MM.1S (cell line): Measurements from ENCODE around the gene SLCO2B1.

Experiments
- DNase-seq: peaks from one replicate; pipeline ENCODE4 v3.0.0-alpha.2; 2015
- H2AFZ ChIP-seq: fragments of 300-600 bp; sonication (generic); 2 replicates; pipeline ENCODE4 v1.6.0; 2016; ENCODE audit warnings: antibody characterized with exemption, low read length
- H3F3A ChIP-seq: fragments of 300-600 bp; sonication (generic); 2 replicates; pipeline ENCODE4 v1.6.1; 2016; ENCODE audit warnings: mild to moderate bottlenecking, antibody characterized with exemption, low read length, moderate library complexity, mixed read lengths; ENCODE audit not compliant: insufficient read depth
- H3K27ac ChIP-seq: fragments of 300-600 bp; sonication (generic); 2 replicates; pipeline ENCODE4 v1.5.1; 2016; ENCODE audit warnings: mild to moderate bottlenecking, low read length
- H3K27me3 ChIP-seq: fragments of 300-600 bp; sonication (generic); replicated peaks from 2 replicates; pipeline ENCODE4 v1.6.0; 2016; ENCODE audit warnings: low read length; ENCODE audit not compliant: insufficient read depth
- H3K36me3 ChIP-seq: fragments of 300-600 bp; sonication (generic); replicated peaks from 2 replicates; pipeline ENCODE4 v1.6.1; 2016; ENCODE audit warnings: mild to moderate bottlenecking, low read length, mixed read lengths; ENCODE audit not compliant: insufficient read depth
- H3K4me1 ChIP-seq: fragments of 300-600 bp; sonication (generic); 2 replicates; pipeline ENCODE4 v1.6.1; 2016; ENCODE audit warnings: low read length, mixed read lengths
- H3K4me2 ChIP-seq: fragments of 300-600 bp; sonication (generic); 2 replicates; pipeline ENCODE4 v1.6.0; 2016; ENCODE audit warnings: low read depth, low read length
- H3K4me3 ChIP-seq: fragments of 300-600 bp; sonication (generic); 2 replicates; pipeline ENCODE4 v1.5.1; 2016; ENCODE audit warnings: low read length, mixed read lengths
- H3K79me2 ChIP-seq: fragments of 300-600 bp; sonication (generic); 2 replicates; pipeline ENCODE4 v1.6.1; 2016; ENCODE audit warnings: mixed run types, low read length, mixed read lengths
- H3K9ac ChIP-seq: fragments of 300-600 bp; sonication (generic); 2 replicates; pipeline ENCODE4 v1.6.1; 2016; ENCODE audit warnings: low read length, mixed read lengths
- H3K9me2 ChIP-seq: fragments of 300-600 bp; sonication (generic); replicated peaks from 2 replicates; pipeline ENCODE4 v1.6.1; 2016; ENCODE audit warnings: mild to moderate bottlenecking, low read length, mixed read lengths; ENCODE audit not compliant: insufficient read depth
- H3K9me3 ChIP-seq: fragments of 300-600 bp; sonication (generic); replicated peaks from 2 replicates; pipeline ENCODE4 v1.6.1; 2016; ENCODE audit warnings: mild to moderate bottlenecking, low read length, mixed read lengths; ENCODE audit not compliant: insufficient read depth
- H4K20me1 ChIP-seq: fragments of 300-600 bp; sonication (generic); 2 replicates; pipeline ENCODE4 v1.6.1; 2016; ENCODE audit warnings: mild to moderate bottlenecking, low read length, moderate library complexity, mixed read lengths; ENCODE audit not compliant: insufficient read depth
- EZH2 ChIP-seq: fragments of 300-600 bp; sonication (generic); optimal IDR thresholded peaks from 2 replicates; pipeline ENCODE3; 2017; ENCODE audit warnings: low read depth, mild to moderate bottlenecking, antibody characterized with exemption, low read length, mixed read lengths
- EZH2phosphoT487 ChIP-seq: fragments of 300-600 bp; sonication (generic); IDR thresholded peaks from 2 replicates; pipeline ENCODE4 v1.6.1; 2018; ENCODE audit warnings: antibody characterized with exemption, low read length
- TF ChIP-seq, protein P1 (sequence below): fragments of 300-600 bp; sonication (generic); IDR thresholded peaks from 2 replicates; pipeline ENCODE4 v1.5.1; 2016; ENCODE audit warnings: antibody characterized with exemption, low read length, mixed read lengths

Gene SLCO2B1

DNA sequence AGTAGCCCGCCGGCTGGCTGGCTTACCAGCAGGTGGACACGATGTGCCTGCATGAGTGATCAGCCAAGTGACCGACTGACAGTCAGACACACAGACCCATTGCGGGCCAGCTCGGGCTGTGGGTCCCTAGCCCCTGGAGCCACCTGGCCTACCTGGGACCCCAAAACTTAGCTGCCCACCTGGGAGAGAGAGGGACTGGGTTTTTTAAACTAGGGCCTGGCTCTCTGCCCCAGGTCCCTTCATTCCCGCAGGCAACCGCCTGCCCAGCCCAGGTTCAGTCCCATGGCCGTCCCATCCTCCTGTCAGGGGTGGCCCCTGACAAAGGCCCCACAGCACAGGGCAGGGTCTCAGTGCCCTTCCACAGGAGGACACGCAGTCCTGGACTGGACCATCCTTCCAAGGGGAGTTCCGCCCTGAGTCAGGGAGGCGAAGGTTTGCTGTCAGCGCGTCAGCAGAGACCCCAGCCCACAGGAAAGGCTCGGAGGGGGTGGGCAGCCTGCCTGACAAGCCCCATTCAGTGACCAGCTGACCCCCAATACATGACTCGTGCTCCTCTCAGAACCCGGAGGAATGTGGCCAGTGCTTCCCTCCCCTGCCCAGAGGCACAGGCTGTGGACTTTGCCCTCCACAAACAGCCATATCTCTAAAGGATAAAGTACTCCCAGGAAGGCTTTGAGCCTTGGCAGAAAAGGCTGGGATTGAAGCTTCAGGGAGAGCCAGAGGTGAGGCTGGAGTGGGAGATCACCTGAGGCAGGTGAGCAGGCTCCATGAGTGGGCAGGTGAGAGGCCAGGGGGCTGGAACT lies 8.4 kb downstream of the SLCO2B1 start:
- DNase-seq = no peak
- no peak overlapping the region for H3K4me2 ChIP-seq
- H3K27ac ChIP-seq = no peak overlapping the region
- H2AFZ ChIP-seq = no peak overlapping the region
- H3K4me1 ChIP-seq = no peaks in the 10 kb centered on the region
- H4K20me1 ChIP-seq = no peaks in the 10 kb centered on the region
- no peaks in the 10 kb centered on the region for H3K79me2 ChIP-seq
- H3K9me2 ChIP-seq = no peaks in the 10 kb centered on the region
- H3K4me3 ChIP-seq = no peak overlapping the region
- no peaks in the 10 kb centered on the region for H3K9me3 ChIP-seq
- H3K27me3 ChIP-seq = no peaks in the 10 kb centered on the region
- TF ChIP-seq EZH2 (no peak), EZH2phosphoT487 (no peak)
- TF ChIP-seq, protein P1, sequence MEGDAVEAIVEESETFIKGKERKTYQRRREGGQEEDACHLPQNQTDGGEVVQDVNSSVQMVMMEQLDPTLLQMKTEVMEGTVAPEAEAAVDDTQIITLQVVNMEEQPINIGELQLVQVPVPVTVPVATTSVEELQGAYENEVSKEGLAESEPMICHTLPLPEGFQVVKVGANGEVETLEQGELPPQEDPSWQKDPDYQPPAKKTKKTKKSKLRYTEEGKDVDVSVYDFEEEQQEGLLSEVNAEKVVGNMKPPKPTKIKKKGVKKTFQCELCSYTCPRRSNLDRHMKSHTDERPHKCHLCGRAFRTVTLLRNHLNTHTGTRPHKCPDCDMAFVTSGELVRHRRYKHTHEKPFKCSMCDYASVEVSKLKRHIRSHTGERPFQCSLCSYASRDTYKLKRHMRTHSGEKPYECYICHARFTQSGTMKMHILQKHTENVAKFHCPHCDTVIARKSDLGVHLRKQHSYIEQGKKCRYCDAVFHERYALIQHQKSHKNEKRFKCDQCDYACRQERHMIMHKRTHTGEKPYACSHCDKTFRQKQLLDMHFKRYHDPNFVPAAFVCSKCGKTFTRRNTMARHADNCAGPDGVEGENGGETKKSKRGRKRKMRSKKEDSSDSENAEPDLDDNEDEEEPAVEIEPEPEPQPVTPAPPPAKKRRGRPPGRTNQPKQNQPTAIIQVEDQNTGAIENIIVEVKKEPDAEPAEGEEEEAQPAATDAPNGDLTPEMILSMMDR = no peak
- H3F3A ChIP-seq = no peaks in the 10 kb centered on the region
- no peak overlapping the region for H3K9ac ChIP-seq
- H3K36me3 ChIP-seq = no peaks in the 10 kb centered on the region

DNA sequence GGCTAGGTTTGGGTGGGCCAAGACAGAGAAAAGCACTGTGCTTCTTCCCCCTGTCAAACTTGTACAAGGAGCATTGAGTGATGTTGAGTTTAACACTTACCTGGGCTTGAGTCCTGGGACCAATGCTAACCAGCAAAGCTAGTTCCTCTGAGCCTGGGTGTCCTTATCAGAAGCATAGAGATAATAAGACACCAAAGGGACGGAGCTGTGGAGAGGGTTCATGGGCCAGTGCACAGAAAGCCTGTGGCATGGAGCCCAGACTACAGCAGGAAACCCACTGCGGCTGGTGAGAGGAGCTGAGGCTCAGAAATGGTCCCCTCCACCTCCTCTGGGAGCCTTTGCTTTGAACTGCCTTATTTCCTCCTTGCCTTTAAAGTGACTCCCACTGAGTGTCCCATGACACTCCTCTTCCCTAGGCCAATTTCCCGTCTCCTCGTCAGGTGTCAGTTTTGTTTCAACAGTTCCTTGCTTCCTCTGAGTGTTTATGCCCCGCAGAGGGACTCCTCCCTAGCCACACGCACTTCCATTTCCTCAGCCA lies 9.4 kb downstream of the SLCO2B1 start:
- H4K20me1 ChIP-seq = no peaks in the 10 kb centered on the region
- H3K79me2 ChIP-seq = no peaks in the 10 kb centered on the region
- H3K27ac ChIP-seq = no peak overlapping the region
- no peaks in the 10 kb centered on the region for H3K9me2 ChIP-seq
- H3K9me3 ChIP-seq = no peaks in the 10 kb centered on the region
- H2AFZ ChIP-seq = no peak overlapping the region
- H3K4me2 ChIP-seq = no peak overlapping the region
- no peak overlapping the region for H3K4me3 ChIP-seq
- H3K36me3 ChIP-seq = no peaks in the 10 kb centered on the region
- H3K27me3 ChIP-seq = no peaks in the 10 kb centered on the region
- no peak for DNase-seq
- H3K4me1 ChIP-seq = no peaks in the 10 kb centered on the region
- TF ChIP-seq, protein P1 = no peak
- no peak for TF ChIP-seq EZH2
- TF ChIP-seq EZH2phosphoT487 = no peak
- H3F3A ChIP-seq = no peaks in the 10 kb centered on the region
- no peak overlapping the region for H3K9ac ChIP-seq

DNA sequence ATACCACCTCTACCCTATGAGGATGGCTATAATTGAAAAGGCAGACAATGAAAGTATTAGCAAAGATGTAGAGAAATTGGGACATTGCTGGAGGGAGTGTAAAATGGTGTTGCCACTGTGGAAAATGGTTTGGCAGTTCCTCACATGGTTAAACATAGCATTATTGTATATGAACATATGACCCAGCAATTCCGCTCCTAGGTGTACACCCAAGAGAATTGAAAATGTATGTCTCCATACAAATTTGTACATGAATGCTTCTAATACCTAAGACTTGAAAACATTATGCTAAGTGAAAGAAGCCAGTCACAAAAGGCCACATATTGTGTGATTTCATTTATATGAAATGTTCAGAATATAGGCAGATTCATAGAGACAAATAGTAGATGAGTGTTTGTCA lies 10.0 kb downstream of the SLCO2B1 start:
- DNase-seq = no peak
- Histone ChIP-seq H3F3A (no peaks in the 10 kb centered on the region), H3K27me3 (no peaks in the 10 kb centered on the region), H3K27ac (no peak overlapping the region), H3K4me2 (no peak overlapping the region), H3K9me3 (no peaks in the 10 kb centered on the region), H2AFZ (no peak overlapping the region), H3K9ac (no peak overlapping the region), H3K4me3 (no peak overlapping the region), H3K36me3 (no peaks in the 10 kb centered on the region), H3K79me2 (no peaks in the 10 kb centered on the region), H3K4me1 (no peaks in the 10 kb centered on the region), H3K9me2 (no peaks in the 10 kb centered on the region), H4K20me1 (no peaks in the 10 kb centered on the region)
- no peak for TF ChIP-seq EZH2
- no peak for TF ChIP-seq EZH2phosphoT487
- TF ChIP-seq, protein P1 = no peak
